Keratinocyte (primary cell): ENCODE results near the gene COL13A1. TPM values are rescaled to one million over a fixed set of nuclear protein-coding genes. Genes with fewer than 3 reads are reported as not detected.

Experiments
- DNase-seq: peaks from one replicate; pipeline ENCODE4 v3.0.0-alpha.2; 2011; ENCODE audit warnings: low read depth, missing footprints, low spot score
- FAIRE-seq: peaks from 2 replicates; lab custom pipeline; 2011; peaks lifted over from hg19 to GRCh38; lab: Jason Lieb, UNC
- H2AFZ ChIP-seq: 2 replicates; pipeline ENCODE4 v1.6.0; 2012; ENCODE audit warnings: low read length, control low read depth, inconsistent platforms; ENCODE audit not compliant: control insufficient read depth
- H3K27ac ChIP-seq: 2 replicates; pipeline ENCODE4 v1.5.1; 2011; ENCODE audit warnings: low read length; ENCODE audit not compliant: control insufficient read depth, insufficient read depth
- H3K27me3 ChIP-seq: 3 replicates; pipeline ENCODE4 v1.6.0; 2011; ENCODE audit warnings: low read length; ENCODE audit not compliant: control insufficient read depth, insufficient read depth; ENCODE audit errors: extremely low read depth
- H3K36me3 ChIP-seq, 2 experiments: 2 replicates in 1 of 2; 3 replicates in 1 of 2; pipeline ENCODE4 v1.5.1; 2011; ENCODE audit warnings: low read length in 2 of 2, mild to moderate bottlenecking in 1 of 2; ENCODE audit not compliant: control insufficient read depth in 2 of 2, insufficient read depth in 2 of 2; ENCODE audit errors: extremely low read depth in 1 of 2
- H3K4me1 ChIP-seq: 3 replicates; pipeline ENCODE4 v1.5.1; 2011; ENCODE audit warnings: low read length; ENCODE audit not compliant: control insufficient read depth, insufficient read depth; ENCODE audit errors: extremely low read depth
- H3K4me2 ChIP-seq: 3 replicates; pipeline ENCODE4 v1.6.0; 2011; ENCODE audit warnings: low read depth, low read length; ENCODE audit not compliant: control insufficient read depth, insufficient read depth; ENCODE audit errors: extremely low read depth
- H3K4me3 ChIP-seq, 3 experiments: fragments of 200-600 bp in 1 of 3; sonication (generic) in 1 of 3; 2 replicates in 2 of 3; 3 replicates in 1 of 3; pipeline ENCODE4 v1.5.1; 2011 to 2016; ENCODE audit warnings: low read length in 3 of 3, mild to moderate bottlenecking in 3 of 3, control low read depth in 2 of 3, inconsistent platforms in 1 of 3, low read depth in 1 of 3, mixed read lengths in 1 of 3, mixed run types in 1 of 3, moderate library complexity in 1 of 3; ENCODE audit not compliant: control insufficient read depth in 2 of 3, insufficient read depth in 2 of 3; ENCODE audit errors: extremely low read depth in 1 of 3
- H3K79me2 ChIP-seq: 2 replicates; pipeline ENCODE4 v1.6.0; 2012; ENCODE audit warnings: low read length; ENCODE audit not compliant: control insufficient read depth, insufficient read depth
- H3K9ac ChIP-seq: 3 replicates; pipeline ENCODE4 v1.6.0; 2011; ENCODE audit warnings: low read length; ENCODE audit not compliant: control insufficient read depth, insufficient read depth; ENCODE audit errors: extremely low read depth
- H3K9me1 ChIP-seq: 3 replicates; pipeline ENCODE4 v1.6.0; 2011; ENCODE audit warnings: low read length; ENCODE audit not compliant: control insufficient read depth, insufficient read depth; ENCODE audit errors: extremely low read depth
- H3K9me3 ChIP-seq: 2 replicates; pipeline ENCODE4 v1.5.1; 2012; ENCODE audit warnings: low read depth, low read length; ENCODE audit not compliant: control insufficient read depth
- H4K20me1 ChIP-seq: 3 replicates; pipeline ENCODE4 v1.6.0; 2011; ENCODE audit warnings: low read length; ENCODE audit not compliant: control insufficient read depth, insufficient read depth; ENCODE audit errors: extremely low read depth
- CTCF ChIP-seq, 3 experiments: IDR thresholded peaks in 1 of 3; conservative IDR thresholded peaks in 1 of 3; optimal IDR thresholded peaks in 1 of 3; 2 replicates in 2 of 3; 3 replicates in 1 of 3; pipeline versions ENCODE3 to v1.5.1; 2011; ENCODE audit warnings: low read length in 3 of 3, mild to moderate bottlenecking in 3 of 3, moderate library complexity in 2 of 3, control low read depth in 1 of 3, inconsistent platforms in 1 of 3; ENCODE audit not compliant: insufficient read depth in 2 of 3; ENCODE audit errors: extremely low read depth in 1 of 3
- EZH2 ChIP-seq: IDR thresholded peaks from one replicate; pipeline ENCODE4 v1.6.1; 2012; ENCODE audit warnings: inconsistent platforms, mild to moderate bottlenecking, low read length, moderate library complexity
- dilution Hi-C: fragments of 300-500 bp; cut with MboI; formaldehyde crosslinking; loops from one replicate; pipeline ENCODE4 v1.7.0; 2020; ENCODE audit warnings: low sequenced_read_pairs; ENCODE audit not compliant: extremely low pct_ligation_motif_present
- polyA plus RNA-seq, 5 experiments: library from polyadenylated mRNA; depleted of rRNA in 3 of 5; stranded (reverse) in 3 of 5; stranded (forward) in 1 of 5; unstranded in 1 of 5; fragments of >200 nt; gene quantifications; 1 replicate in 1 of 5; 2 replicates in 3 of 5; 3 replicates in 1 of 5; pipeline versions ENCODE4 v1.2.1 to v1.2.3, GENCODE V29; 2011 to 2012; ENCODE audit warnings: missing spikeins in 2 of 5, low read depth in 1 of 5, low replicate concordance in 1 of 5

Gene COL13A1
- polyA plus RNA-seq, 1 donor (not counting 4 experiments of a cell fraction or from before 2014, with no cell fraction given), result 1.5 TPM

DNA sequence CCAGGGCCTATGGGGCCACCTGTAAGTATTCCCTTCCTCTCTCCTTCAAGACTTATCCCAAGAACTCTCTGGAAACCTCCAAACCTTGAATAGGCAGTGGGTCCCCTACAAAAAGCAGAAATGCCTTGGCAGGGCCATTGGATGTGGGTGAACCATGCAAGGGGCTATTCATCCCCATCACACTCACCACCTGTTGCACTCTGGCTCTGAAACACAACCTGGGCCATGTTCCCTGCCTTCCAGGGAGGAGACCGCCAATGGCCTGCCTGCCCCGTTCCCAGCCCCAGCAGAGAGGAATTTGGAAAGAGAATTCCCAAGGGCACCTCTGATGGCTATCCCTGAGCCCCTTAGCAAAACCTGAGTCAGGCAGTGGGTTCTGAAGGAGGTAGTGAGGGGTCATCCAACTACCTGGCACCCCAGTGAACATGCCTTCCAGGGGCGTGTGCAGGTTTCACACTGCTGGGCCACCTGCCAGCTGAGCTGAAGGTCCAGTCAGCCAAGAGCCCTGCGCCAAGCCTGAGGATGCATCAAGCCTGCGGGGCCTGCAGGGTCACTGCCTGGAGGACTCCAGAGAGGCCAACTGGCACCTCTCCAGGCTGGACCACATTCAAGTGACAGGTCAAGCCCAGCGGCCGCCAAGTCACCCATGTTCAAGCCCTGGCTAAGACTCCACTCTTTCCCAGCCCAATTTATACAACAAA is 101.3 kb downstream of the COL13A1 start:
- Histone ChIP-seq H3K27me3 (no peaks in the 10 kb centered on the region), H3K79me2 (no peaks in the 10 kb centered on the region), H3K36me3 (no peaks in the 10 kb centered on the region), H3K9me3 (no peaks in the 10 kb centered on the region), H4K20me1 (no peaks in the 10 kb centered on the region), H3K4me2 (no peak overlapping the region), H3K4me3 (no peak overlapping the region), H3K9me1 (no peaks in the 10 kb centered on the region), H3K9ac (no peak overlapping the region), H3K4me1 (peaks cover 9% of the 10 kb centered on the region), H2AFZ (no peak overlapping the region), H3K27ac (no peak overlapping the region)
- no peak for TF ChIP-seq EZH2
- no peak for TF ChIP-seq CTCF (optimal IDR thresholded peaks at IDR 0.05 in 1 of 3, IDR thresholded peaks at IDR 0.05 in 1 of 3, conservative IDR thresholded peaks at IDR 0.05 in 1 of 3; ENCODE audit: extremely low read depth in 1 of 3, insufficient read depth in 2 of 3, low read length in 3 of 3)
- dilution Hi-C loops, result no loop called here
- FAIRE-seq (no peak), DNase-seq (no peak)

DNA sequence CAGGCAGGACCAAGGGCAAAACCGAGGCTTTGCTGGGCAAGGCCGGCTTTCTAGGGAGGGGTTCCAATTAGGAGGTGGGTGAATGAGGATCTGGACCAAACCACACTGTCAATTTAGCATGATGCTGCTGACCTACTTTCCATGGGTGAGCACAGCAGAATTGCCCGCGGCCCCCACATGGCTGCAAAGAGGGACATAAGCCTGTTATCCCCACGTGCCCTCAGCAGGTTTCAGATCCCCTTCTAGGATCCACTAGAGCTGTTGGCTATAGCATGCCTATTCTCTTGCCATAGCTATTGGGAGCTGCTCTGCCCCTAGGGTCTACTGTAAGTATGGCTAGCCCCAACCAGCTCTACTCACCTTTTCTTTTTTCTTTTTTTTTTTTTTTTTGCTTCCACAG is 102.8 kb downstream of the COL13A1 start:
- Histone ChIP-seq H2AFZ (no peak overlapping the region), H3K9me3 (no peaks in the 10 kb centered on the region), H3K4me2 (no peak overlapping the region), H3K9me1 (no peaks in the 10 kb centered on the region), H3K4me1 (peaks cover 4% of the 10 kb centered on the region), H3K79me2 (no peaks in the 10 kb centered on the region), H3K36me3 (no peaks in the 10 kb centered on the region), H3K4me3 (no peak overlapping the region), H3K27ac (no peak overlapping the region), H3K9ac (no peak overlapping the region), H3K27me3 (no peaks in the 10 kb centered on the region), H4K20me1 (no peaks in the 10 kb centered on the region)
- no peak for FAIRE-seq
- no peak for TF ChIP-seq CTCF (optimal IDR thresholded peaks at IDR 0.05 in 1 of 3, IDR thresholded peaks at IDR 0.05 in 1 of 3, conservative IDR thresholded peaks at IDR 0.05 in 1 of 3; ENCODE audit: extremely low read depth in 1 of 3, insufficient read depth in 2 of 3, low read length in 3 of 3)
- TF ChIP-seq EZH2, result no peak
- dilution Hi-C loops, result no loop called here
- DNase-seq, result no peak
